Astrocyte (in vitro differentiated cells and primary cell): ENCODE results near the gene F3. TPM values are rescaled to one million over a fixed set of nuclear protein-coding genes. Genes with fewer than 3 reads are reported as not detected.

Source experiments
- DNase-seq: peaks from one replicate; pipeline ENCODE4 v3.0.0-alpha.2; 2010; ENCODE audit warnings: low read depth
- FAIRE-seq: peaks from 2 replicates; lab custom pipeline; 2011; peaks lifted over from hg19 to GRCh38; lab: Jason Lieb, UNC
- H2AFZ ChIP-seq: 2 replicates; pipeline ENCODE4 v1.6.0; 2012; ENCODE audit warnings: low read depth, low read length, inconsistent platforms
- H3K27ac ChIP-seq: 2 replicates; pipeline ENCODE4 v1.5.1; 2011; ENCODE audit warnings: low read depth, low read length, inconsistent platforms
- H3K27me3 ChIP-seq: 2 replicates; pipeline ENCODE4 v1.6.0; 2011; ENCODE audit warnings: low read length, inconsistent platforms; ENCODE audit not compliant: insufficient read depth
- H3K36me3 ChIP-seq: 2 replicates; pipeline ENCODE4 v1.5.1; 2011; ENCODE audit warnings: low read length, inconsistent platforms; ENCODE audit not compliant: insufficient read depth
- H3K4me1 ChIP-seq: 2 replicates; pipeline ENCODE4 v1.5.1; 2011; ENCODE audit warnings: low read length, inconsistent platforms; ENCODE audit not compliant: insufficient read depth
- H3K4me2 ChIP-seq: 2 replicates; pipeline ENCODE4 v1.6.0; 2012; ENCODE audit warnings: low read length, inconsistent platforms
- H3K4me3 ChIP-seq: 2 replicates; pipeline ENCODE4 v1.5.1; 2011; ENCODE audit warnings: low read depth, mild to moderate bottlenecking, low read length, inconsistent platforms; ENCODE audit not compliant: insufficient read depth
- H3K79me2 ChIP-seq: 2 replicates; pipeline ENCODE4 v1.6.0; 2012; ENCODE audit warnings: mild to moderate bottlenecking, low read length, inconsistent platforms; ENCODE audit not compliant: insufficient read depth
- H3K9ac ChIP-seq: 2 replicates; pipeline ENCODE4 v1.6.0; 2012; ENCODE audit warnings: mild to moderate bottlenecking, low read length, inconsistent platforms
- H3K9me3 ChIP-seq: 2 replicates; pipeline ENCODE4 v1.5.1; 2012; ENCODE audit warnings: low read depth, mild to moderate bottlenecking, low read length, inconsistent platforms; ENCODE audit not compliant: insufficient read depth
- H4K20me1 ChIP-seq: 2 replicates; pipeline ENCODE4 v1.6.0; 2012; ENCODE audit warnings: low read length, inconsistent platforms; ENCODE audit not compliant: insufficient read depth
- H3K27ac Mint-ChIP-seq: one replicate; pipeline ENCODE4 v1.8.0; 2021; ENCODE audit warnings: mild to moderate bottlenecking, mixed read lengths; ENCODE audit not compliant: unreplicated experiment
- H3K27me3 Mint-ChIP-seq: one replicate; pipeline ENCODE4 v1.8.0; 2021; ENCODE audit warnings: low read depth, mixed read lengths; ENCODE audit not compliant: unreplicated experiment
- H3K36me3 Mint-ChIP-seq: one replicate; pipeline ENCODE4 v1.8.0; 2021; ENCODE audit warnings: low read depth, mixed read lengths; ENCODE audit not compliant: unreplicated experiment
- H3K4me1 Mint-ChIP-seq: one replicate; pipeline ENCODE4 v1.8.0; 2021; ENCODE audit warnings: low read depth, mixed read lengths; ENCODE audit not compliant: unreplicated experiment
- H3K4me3 Mint-ChIP-seq: one replicate; pipeline ENCODE4 v1.8.0; 2021; ENCODE audit warnings: mild to moderate bottlenecking, moderate library complexity, mixed read lengths; ENCODE audit not compliant: unreplicated experiment
- H3K9me3 Mint-ChIP-seq: one replicate; pipeline ENCODE4 v1.8.0; 2021; ENCODE audit warnings: mild to moderate bottlenecking, mixed read lengths; ENCODE audit not compliant: unreplicated experiment
- CTCF ChIP-seq: IDR thresholded peaks from 2 replicates; pipeline ENCODE4 v1.5.1; 2011; ENCODE audit warnings: low read depth, mild to moderate bottlenecking, inconsistent platforms, low read length, moderate library complexity; ENCODE audit not compliant: insufficient read depth
- EZH2 ChIP-seq: IDR thresholded peaks from 2 replicates; pipeline ENCODE4 v1.6.1; 2012; ENCODE audit warnings: mild to moderate bottlenecking, low read length, inconsistent platforms; ENCODE audit not compliant: insufficient read depth
- total RNA-seq: library from RNA; stranded (reverse); gene quantifications from 2 replicates; pipeline ENCODE4 v1.2.1, GENCODE V29; 2021

Gene F3
- total RNA-seq, 1 donor from 2014 or later: 36.1 TPM

DNA sequence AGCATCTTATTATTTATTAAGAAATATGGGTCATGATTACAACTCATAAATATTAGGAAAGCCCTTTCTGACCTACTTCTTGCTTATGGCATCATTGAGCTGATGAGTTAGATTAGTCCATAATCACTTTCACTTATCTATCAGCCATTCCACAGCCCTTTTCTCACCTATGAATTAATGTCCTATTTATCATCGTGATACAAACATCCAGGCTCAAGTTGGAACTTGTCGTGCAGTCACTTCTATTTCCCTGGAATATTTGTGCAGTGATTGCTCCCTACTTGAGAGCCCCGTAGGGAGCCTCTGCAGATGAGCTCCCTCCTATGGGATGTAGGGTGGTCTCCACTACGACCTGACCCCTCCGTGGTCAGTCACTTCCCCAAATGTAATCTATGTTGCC, 8.1 kb upstream of the F3 start:
- TF ChIP-seq CTCF: no peak
- TF ChIP-seq EZH2: no peak
- H3K36me3 ChIP-seq: no peaks in the 10 kb centered on the region
- no peaks in the 10 kb centered on the region for H4K20me1 ChIP-seq
- H3K27me3 ChIP-seq: no peaks in the 10 kb centered on the region
- no peak overlapping the region for H3K9ac ChIP-seq
- H3K4me1 ChIP-seq: peaks cover 20% of the 10 kb centered on the region
- H3K36me3 Mint-ChIP-seq: no peaks in the 10 kb centered on the region
- no peaks in the 10 kb centered on the region for H3K9me3 Mint-ChIP-seq
- no peak overlapping the region for H3K4me2 ChIP-seq
- H3K79me2 ChIP-seq: no peaks in the 10 kb centered on the region
- H3K27me3 Mint-ChIP-seq: no peaks in the 10 kb centered on the region
- H3K4me3 Mint-ChIP-seq: peak overlapping the region; percentile 6
- DNase-seq: no peak
- no peak for FAIRE-seq
- H2AFZ ChIP-seq: no peak overlapping the region
- no peaks in the 10 kb centered on the region for H3K9me3 ChIP-seq
- peaks cover 29% of the 10 kb centered on the region for H3K4me1 Mint-ChIP-seq
- no peak overlapping the region for H3K27ac Mint-ChIP-seq
- H3K4me3 ChIP-seq: no peak overlapping the region
- no peak overlapping the region for H3K27ac ChIP-seq

DNA sequence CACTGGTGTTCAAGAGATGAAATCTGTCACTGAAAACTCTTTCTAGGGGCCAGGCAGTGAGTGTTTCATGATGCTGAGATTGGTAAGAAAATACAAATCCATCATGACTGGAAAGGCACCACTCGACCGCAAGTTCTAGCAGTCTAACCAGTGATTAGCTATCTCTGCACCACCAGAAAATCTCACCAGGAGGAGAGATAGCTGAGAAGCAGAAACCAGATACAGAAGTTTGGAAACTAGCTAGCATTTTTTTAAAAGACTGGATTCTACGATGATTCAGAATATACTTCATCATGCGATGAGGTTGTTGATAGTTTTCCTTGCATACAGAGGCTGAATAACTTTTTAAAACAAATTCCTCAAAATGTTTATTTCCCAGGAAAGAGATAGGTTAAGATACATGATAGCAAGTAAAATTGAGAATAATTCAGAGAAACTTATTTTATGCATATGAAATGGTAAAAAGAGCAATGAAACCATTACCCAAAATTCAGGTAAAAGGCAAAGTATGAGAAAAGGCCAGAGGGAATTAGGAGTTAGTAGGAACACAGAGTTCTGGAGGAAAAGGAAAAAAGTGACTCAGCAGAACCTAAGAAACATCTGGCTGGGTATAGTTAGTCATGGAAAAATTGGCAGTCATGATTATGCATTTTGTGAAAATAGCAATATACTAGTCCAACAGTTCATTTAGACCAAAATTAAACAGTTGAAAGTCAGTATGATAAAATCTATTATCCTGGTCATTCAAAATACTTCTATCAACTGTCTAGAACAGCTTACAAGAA, 3.3 kb upstream of the F3 start:
- FAIRE-seq (peak; percentile 92), DNase-seq (peak; percentile 85)
- H3K4me1 ChIP-seq: peaks cover 35% of the 10 kb centered on the region
- H3K27ac Mint-ChIP-seq: peak overlapping the region; percentile 24
- peaks cover 2% of the 10 kb centered on the region for H3K36me3 Mint-ChIP-seq
- H3K9ac ChIP-seq: peak overlapping the region; percentile 32
- H3K4me3 Mint-ChIP-seq: no peak overlapping the region
- H4K20me1 ChIP-seq: peaks cover 12% of the 10 kb centered on the region
- H3K36me3 ChIP-seq: no peaks in the 10 kb centered on the region
- H3K4me3 ChIP-seq: no peak overlapping the region
- H3K79me2 ChIP-seq: peaks cover 16% of the 10 kb centered on the region
- peak overlapping the region; percentile 43 for H3K4me2 ChIP-seq
- H3K9me3 Mint-ChIP-seq: no peaks in the 10 kb centered on the region
- peaks cover 29% of the 10 kb centered on the region for H3K4me1 Mint-ChIP-seq
- peak overlapping the region; percentile 51 for H3K27ac ChIP-seq
- H3K9me3 ChIP-seq: no peaks in the 10 kb centered on the region
- no peaks in the 10 kb centered on the region for H3K27me3 ChIP-seq
- H2AFZ ChIP-seq: no peak overlapping the region
- TF ChIP-seq CTCF: no peak
- no peak for TF ChIP-seq EZH2
- H3K27me3 Mint-ChIP-seq: no peaks in the 10 kb centered on the region
